GM21528 (cell line): ENCODE measurements around the gene HMGXB4.

Experiments used
- ATAC-seq: cut with Tn5 transposase; IDR thresholded peaks from one replicate; pipeline ENCODE4 v1.9.1; 2021; ENCODE audit warnings: mild to moderate bottlenecking, moderate library complexity; ENCODE audit not compliant: unreplicated experiment, low FRiP score

The HMGXB4 gene

GRCh38 chr22:35324762-35325161 is 67.5 kb downstream of the HMGXB4 start:
- ATAC-seq, result no peak

DNA sequence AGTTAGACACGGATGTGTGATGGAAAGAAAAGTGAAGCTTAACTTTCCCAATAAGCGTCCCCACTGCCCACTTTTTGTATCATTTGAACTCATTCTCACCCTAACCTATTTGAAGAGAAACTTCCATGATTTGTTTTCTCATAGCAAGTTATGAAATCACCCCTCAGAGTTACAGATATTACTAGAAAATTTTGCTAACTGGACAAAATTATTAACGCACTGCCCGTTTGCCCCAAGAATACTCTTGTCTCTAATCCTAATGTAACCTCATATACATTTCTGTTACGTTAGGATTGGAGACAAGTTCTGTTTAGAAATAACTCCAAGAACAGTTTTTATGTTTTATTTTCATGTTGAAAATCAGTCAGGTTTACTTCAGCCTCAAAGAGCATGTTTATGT is 67.9 kb downstream of the HMGXB4 start:
- ATAC-seq, result no peak

DNA sequence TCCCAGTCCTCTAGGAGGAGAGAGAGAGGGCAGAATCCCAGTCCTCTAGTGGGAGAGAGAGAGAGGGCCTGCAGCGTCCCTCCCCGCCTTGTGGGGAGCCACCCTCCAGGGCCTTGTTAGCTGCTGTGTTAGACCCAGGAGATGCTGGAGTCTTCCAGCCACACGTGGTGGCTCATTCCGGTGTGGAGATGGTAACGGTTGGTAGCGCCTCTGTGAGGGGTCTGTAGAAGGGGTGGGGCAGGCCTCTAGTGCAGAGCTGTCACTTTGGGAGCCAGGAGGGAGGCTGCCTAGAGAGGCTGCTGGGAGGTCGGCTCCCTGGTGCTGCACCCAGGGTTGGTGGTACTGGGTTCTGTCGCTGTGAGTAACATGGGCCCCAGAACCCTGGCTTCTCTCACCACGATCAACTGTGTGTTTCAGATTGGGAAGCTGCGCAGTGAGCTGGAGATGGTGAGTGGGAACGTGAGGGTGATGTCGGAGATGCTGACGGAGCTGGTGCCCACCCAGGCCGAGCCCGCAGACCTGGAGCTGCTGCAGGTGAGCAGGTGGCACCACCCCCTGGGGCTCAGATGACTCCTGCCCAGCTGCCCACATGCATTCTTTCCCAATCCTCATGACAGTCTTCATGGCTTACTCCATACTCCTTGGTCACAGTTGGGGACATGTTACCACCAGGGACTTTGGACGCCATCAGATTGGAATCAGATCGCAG is 69.7 kb downstream of the HMGXB4 start:
- ATAC-seq, result no peak

DNA sequence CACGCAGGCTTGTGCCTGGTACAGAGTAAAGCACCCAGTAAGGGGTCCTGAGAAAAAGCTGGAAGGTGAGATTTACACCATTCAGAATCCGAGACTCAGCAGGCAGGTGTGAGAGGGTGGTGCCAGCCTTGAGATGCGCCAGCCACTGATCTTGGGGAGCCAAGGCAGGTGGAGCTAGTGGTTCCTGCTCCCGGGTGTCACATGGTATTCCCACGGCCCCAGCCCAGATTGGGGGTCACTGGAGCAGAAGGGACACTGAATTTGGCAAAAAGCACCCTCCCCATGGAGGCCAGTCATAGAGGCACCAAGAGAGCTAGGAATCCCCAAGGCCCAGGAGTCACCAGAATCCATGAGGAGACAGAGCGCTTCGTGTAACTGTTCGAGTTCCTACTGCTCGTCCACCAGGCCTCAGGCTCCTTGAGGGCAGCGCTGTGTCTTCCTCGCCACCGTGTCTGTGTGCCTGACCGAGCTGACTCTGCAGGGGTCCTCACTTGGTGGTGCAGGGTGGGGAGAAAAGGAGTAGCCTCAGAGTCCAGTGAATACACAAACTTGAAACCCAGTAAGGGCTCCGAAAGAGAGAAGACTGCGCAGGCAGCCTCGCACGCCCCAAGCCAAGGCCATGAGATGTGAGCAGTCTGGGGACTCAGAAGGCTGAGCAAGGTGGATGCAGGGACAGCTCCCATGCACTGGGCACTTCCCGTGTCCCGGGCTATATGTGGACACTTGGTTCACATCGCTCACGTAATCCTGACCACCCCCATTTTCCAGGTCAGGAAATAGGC is 70.6 kb downstream of the HMGXB4 start:
- no peak for ATAC-seq

GRCh38 chr22:35328472-35328885 is 71.2 kb downstream of the HMGXB4 start:
- no peak for ATAC-seq

- no peak for ATAC-seq
These were observed 72.0 kb downstream of the HMGXB4 start for GRCh38 chr22:35329114-35329847.

DNA sequence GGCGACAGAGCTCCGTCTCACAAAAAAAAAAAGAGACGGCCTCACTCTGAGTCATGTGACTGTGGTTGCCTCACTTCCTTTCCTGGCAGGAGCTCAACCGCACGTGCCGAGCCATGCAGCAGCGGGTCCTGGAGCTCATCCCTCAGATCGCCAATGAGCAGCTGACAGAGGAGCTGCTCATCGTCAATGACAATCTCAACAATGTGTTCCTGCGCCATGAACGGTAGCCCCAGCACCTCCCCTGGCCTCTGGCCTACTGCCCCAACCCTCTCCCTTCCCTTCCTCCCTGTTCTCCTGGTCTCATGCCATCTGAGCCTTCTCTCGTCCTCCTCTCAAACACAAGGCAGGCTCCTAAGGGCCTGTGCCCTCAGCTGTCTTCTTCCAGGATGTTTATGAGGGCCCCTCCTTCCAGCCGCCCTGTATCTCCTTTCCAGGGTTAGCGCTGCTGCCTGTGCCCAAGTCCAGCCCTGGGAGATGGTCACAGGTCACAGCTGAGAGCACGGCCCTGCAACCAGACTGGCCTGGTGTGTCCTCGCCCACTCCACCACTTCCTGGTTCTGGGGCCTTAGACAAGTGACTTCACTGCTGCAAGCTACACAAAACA is 73.1 kb downstream of the HMGXB4 start:
- no peak for ATAC-seq

- ATAC-seq, result no peak
These were observed 75.0 kb downstream of the HMGXB4 start for GRCh38 chr22:35332278-35332677.

- ATAC-seq, result no peak
These were observed 75.9 kb downstream of the HMGXB4 start for GRCh38 chr22:35333220-35333619.

GRCh38 chr22:35334004-35334403 is 76.7 kb downstream of the HMGXB4 start:
- ATAC-seq, result no peak

GRCh38 chr22:35335468-35335867 is 78.2 kb downstream of the HMGXB4 start:
- ATAC-seq, result no peak

- no peak for ATAC-seq
These were observed 78.9 kb downstream of the HMGXB4 start for GRCh38 chr22:35335936-35336781.

- no peak for ATAC-seq
These were observed 80.6 kb downstream of the HMGXB4 start for GRCh38 chr22:35337932-35338331.

GRCh38 chr22:35341090-35341874 is 84.0 kb downstream of the HMGXB4 start:
- ATAC-seq, result no peak

GRCh38 chr22:35342390-35342789 is 85.1 kb downstream of the HMGXB4 start:
- ATAC-seq, result no peak

DNA sequence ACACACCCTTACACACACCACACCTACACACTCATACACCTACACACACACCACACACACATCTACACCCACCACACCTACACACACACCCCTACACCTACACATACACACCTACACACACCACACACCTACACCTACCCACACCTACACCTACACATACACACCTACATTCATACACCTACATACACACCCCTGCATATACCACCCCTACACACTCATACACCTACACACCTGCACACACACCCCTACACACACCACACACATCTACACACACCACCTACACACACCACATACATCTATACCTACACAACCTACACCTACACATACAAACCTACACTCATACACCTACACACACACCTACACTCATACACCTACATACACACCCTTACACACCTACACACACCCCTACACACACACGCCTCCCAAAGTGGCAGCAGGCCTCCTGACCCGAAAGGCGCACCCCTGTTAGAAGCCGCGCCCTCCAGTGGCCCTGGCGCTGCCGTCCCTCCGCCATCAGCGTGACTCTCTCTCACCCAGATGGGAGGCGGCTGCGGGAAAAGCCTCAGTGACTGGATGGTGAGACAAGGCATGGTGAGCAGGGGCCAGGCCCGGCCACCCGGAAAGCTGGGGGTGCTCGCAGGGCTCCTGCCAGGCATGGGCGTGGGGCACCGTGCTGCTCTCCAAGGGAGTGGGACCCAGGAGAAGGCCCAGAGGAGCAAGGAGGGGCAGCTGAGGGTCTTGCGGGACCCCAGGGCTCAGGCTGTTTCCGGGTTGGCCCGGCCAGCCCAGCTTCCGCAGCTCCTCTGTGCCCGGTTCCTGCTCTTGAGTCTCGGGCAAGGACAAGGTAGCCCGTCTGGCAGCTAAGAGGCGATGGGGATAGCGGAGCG is 86.6 kb downstream of the HMGXB4 start:
- ATAC-seq, result no peak

GRCh38 chr22:35344956-35345690 is 87.8 kb downstream of the HMGXB4 start:
- ATAC-seq, result no peak
